Stimulated activated CD8-positive, alpha-beta memory T cell treated with anti-CD3 and anti-CD28 coated beads, Interleukin-2, amount 100 ng/mL, for 48 hours (primary cell): ENCODE measurements around the gene TTI1.

Experiments
- DNase-seq, 2 donors: peaks; one replicate each; pipeline ENCODE4 v3.0.0-alpha.2; 2020; ENCODE audit warnings: low read depth in 2 of 2

The TTI1 gene

DNA sequence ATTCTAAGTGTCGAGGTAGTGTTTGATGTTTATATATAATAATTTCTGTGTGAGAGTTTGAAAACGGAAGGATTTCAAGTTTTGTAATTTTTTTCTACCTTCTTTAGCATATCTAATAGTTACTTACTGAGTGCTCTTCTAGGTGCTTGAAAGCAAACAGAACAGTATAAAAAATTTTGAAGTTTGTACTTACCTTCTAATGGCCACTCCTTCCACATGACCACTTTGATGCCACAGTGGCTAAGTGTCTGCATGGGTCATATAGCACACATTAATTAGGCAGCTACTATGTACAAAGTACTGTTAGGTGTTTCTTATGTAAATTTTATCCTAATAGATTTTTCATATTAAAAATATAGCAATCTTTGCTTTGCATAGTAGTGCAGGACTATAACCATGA, 21.4 kb upstream of the TTI1 start:
- DNase-seq = no peak

DNA sequence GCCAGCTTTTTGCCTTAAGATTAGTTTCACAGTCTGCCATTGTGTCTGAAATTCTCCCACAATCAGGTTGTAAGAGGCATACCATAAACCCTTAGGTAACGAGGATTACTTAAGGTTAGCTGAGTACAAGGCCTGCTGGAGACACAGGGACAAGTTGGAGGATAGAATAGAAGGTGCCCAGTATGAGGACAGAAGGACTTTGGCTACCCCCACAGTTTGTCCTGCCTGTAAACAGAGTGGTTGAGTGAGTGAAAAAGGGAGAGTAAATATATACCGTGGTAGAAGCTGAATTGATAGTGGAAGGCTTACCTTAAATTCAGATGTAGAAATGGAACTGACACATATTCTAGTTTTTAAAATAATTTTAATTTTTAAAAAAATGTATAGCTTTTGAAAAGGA, 19.6 kb upstream of the TTI1 start:
- DNase-seq = no peak

DNA sequence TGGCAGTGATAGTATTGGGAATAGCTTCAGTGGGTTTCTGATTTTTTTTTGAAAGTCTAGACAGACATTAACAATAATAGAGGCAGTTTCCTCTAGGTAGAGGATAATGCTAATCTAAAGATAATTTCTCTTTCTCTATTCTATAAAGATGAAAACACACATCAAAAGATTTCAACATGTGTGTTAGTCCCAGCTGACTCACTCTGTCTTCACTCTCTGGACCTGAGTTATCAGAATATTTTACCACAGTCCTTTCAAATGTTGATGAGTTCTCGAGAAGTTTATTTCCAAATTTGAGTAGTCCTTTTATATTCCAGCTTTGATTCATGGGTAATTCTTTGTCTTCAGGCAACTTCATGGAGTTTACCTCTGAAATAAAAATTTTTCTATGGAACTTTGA, 17.4 kb upstream of the TTI1 start:
- no peak for DNase-seq

GRCh38 chr20:38049800-38050199, 16.5 kb upstream of the TTI1 start:
- DNase-seq = no peak

DNA sequence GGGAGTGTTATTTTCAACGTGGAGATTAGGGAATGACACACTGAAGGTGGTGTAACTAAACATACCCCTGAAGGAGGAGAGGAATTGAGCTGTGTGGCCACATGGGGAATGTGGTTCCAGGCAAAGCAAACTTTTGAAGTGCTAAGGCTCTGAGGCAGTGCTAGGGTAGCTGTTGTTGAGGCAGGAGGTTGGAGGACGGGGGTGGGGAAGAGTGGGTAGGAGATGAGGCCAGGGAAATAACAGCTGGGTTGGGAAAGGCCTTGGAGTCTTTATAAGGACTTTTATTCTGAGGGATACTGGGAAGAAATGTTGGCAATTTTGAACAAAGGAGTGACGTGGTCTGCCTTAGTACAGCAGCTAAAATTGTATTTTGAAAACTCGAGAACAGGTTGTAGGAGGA, 13.3 kb upstream of the TTI1 start:
- DNase-seq = no peak

DNA sequence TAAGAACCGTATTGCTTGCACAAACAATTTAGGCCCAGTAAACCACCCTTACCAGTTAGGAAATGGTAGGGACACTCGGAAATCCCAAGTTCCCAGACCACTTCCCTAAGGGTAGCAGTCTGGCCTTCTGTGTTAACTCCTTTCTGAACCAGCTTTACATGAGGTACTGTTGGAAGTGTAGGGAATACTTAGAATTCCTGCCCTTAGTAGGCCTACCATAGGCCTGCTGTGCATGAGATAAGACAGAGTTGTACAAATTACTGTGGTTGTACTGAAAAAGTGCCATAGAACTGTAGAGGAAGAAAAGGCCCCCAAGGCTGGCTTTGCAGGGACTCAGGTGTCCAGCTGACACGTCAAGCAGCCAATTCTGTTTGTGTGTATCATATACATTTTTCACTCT, 11.4 kb upstream of the TTI1 start:
- DNase-seq = no peak

GRCh38 chr20:38043512-38044300, 10.4 kb upstream of the TTI1 start:
- no peak for DNase-seq

DNA sequence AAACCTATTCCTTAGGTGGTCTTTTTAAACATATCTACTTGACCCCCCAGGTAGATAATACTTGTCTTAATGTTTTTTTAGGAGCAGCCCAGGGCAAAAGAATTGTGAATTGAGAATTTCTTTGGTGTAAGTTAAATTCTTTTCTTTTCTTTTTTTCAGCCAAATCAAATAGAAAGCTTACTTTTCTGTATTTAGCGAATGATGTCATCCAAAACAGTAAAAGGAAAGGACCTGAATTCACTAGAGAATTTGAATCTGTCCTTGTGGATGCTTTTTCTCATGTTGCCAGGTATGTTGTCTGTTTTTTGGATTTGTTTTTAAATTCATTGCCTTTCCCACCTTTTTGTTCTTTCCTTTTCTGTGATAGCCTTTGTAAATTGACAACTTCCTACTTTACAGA, 7.0 kb upstream of the TTI1 start:
- no peak for DNase-seq

- no peak for DNase-seq
These were observed 3.1 kb upstream of the TTI1 start for GRCh38 chr20:38036366-38036765.

DNA sequence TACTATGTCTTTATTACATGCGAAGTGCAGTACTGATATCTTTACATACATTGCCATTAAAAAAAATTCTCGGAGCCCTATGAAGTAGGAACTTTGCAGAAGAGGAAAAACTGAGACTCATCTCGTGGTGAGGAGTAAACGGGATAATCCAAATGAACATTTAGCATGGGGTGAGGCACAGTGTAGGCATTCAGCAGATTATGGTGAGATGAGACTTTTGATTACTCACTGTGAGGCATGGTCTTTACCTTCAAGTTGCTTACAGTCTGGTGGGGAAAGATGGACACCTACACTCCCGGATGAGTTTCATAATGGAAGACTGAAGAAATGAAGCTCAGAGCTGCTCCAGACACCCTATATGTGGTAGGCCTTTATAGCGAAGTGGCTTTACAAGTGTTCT, 1.7 kb upstream of the TTI1 start:
- DNase-seq = no peak

- no peak for DNase-seq
These were observed 923 bp upstream of the TTI1 start for GRCh38 chr20:38034108-38034649.

GRCh38 chr20:38032585-38033329, 499 bp downstream of the TTI1 start:
- no peak for DNase-seq

DNA sequence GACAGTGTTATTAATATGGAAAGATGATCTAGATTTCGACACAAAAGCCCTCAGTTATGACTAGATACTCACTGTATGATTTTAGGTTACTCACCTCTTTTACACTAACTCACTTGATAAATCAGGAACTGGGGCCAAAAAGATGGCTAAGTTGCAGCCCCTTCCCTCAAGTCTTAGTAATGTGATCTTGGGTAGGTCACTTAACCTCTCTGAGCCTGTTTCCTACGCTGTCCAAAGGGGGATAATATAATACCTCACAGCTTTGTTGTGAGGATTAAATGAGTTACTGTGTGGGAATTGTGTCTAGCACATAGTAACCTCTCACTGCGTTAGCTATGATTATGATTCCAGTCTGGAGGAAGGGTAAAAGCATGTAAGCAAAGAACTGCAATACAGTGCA, 1.3 kb downstream of the TTI1 start:
- DNase-seq = no peak

DNA sequence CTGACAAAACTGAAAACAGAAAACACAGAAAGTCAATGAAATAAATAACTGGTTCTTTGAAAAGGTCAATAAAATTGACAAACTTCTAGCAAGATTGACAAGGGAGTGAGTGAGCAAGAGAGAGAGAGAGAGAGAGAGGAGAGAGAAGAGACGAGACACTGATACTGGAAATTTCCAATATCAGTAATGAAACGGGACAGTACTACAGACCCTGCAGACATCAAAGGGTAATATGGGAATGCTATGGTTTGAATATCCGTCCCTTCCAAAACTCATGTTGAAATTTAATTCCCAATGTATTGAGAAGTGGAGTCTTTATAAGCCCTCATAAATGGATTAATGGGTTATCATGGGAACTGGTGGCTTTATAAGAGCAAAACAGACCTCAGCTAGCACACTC, 3.8 kb downstream of the TTI1 start:
- no peak for DNase-seq

DNA sequence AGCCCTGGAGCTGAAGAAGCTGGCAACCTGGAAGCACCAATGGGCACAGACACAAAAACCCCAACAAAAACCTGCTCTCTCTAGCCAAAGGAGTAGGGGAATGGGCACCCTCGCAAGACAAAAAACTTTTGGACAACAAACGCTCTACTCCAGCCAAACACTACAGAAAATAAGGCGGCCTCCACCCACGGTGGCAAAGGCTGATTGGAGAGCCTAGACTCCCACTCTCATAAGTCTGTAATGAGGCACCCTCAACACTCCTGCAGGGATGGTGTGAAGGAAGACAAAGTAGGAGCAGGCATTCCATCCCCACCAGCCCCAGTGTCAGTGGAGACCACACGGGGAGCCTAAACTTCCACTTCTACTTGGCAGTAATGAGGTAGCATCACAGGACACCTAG, 8.8 kb downstream of the TTI1 start:
- DNase-seq = no peak

GRCh38 chr20:38023181-38024001, 9.9 kb downstream of the TTI1 start:
- DNase-seq = no peak

- no peak for DNase-seq
These were observed 12.0 kb downstream of the TTI1 start for GRCh38 chr20:38021087-38021772.

DNA sequence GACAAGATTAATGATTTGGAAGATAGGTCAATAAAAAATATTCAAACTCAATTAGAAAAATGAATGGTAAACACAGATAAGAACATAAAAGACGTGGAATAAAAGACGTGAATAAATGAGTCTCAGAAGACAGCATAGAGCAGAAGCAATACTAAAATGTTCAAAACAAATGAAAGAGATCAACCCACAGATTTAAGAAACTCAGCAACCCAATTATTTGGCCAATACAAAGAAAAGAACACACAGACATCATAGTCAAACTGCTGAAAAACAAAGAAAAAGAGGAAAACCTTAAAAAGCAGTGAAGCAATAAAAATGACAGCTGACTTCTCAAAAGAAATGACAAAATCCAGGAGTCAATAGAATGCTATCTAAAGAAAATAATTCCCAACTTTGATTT, 14.9 kb downstream of the TTI1 start:
- DNase-seq = no peak

- DNase-seq = no peak
These were observed 15.3 kb downstream of the TTI1 start for GRCh38 chr20:38017959-38018358.

DNA sequence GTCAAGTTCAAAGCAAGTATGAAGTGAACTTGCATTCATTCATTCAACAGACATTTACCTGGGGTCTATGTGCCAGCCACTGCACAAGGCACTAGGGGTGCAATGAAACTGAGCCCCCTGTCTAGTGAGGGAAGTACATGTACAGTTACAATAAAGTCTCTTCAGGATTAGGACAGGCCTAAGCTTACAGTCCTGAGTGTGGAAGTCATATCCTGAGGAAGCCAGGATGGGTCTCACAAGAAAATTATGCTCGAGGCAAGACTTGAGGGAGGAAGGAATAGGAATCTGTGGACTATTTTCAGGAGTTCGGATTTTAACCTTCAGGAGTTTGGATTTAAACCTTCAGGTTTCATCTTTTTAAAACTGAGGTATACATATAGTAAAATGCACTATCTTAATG, 19.4 kb downstream of the TTI1 start:
- no peak for DNase-seq

- DNase-seq = no peak
These were observed 20.9 kb downstream of the TTI1 start for GRCh38 chr20:38012332-38012731.

DNA sequence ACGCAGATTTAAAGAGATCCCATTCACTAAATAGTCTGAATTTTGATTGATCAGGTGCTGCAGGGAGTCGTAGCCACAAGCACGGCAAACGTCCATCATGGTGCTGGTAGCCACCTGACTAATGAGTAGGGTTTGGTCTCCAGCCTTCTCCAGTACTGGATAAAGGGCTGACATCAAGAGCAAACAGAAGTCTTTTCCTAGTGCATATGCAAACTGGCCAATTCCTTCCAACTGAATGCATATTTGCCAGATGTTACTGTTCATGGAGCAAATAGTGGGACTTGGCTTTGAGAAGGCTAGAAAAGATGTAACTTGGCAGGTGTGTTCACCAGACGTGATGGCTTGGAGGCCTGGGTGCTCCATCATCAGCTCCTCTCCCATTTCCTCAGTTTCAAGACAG, 21.6 kb downstream of the TTI1 start:
- DNase-seq = no peak
